GM19438 (cell line): ENCODE results near the gene AFMID.
"Not testable (repeated sequence)": the region's sequence is repeated elsewhere in the genome, so short reads cannot be mapped to it uniquely, and the experiment has no call there.

Experiments
- ATAC-seq: cut with Tn5 transposase; IDR thresholded peaks from one replicate; pipeline ENCODE4 v1.9.1; 2021; ENCODE audit warnings: low read depth; ENCODE audit not compliant: unreplicated experiment

AFMID gene

GRCh38 chr17:78186692-78187595 is at the start of gene AFMID, which contains the start of gene TK1:
TSS of gene AFMID (plus strand) at chr17:78187362. CDS start at chr17:78187371, 9 bp downstream.
TSS of gene TK1 (minus strand) at chr17:78187052. CDS start at chr17:78186994, 58 bp downstream.
- peak; percentile 83 for ATAC-seq

- ATAC-seq = no peak
Observed at GRCh38 chr17:78137392-78138203, 49.6 kb upstream of the AFMID start.

- ATAC-seq = no peak
Observed at GRCh38 chr17:78138204-78139060, 48.7 kb upstream of the AFMID start.

GRCh38 chr17:78139861-78140168 is 47.3 kb upstream of the AFMID start:
- ATAC-seq = not testable (repeated sequence)

GRCh38 chr17:78140169-78141051 is 46.8 kb upstream of the AFMID start:
- peak; percentile 66 for ATAC-seq

GRCh38 chr17:78141437-78142118 is 45.6 kb upstream of the AFMID start:
- no peak for ATAC-seq

GRCh38 chr17:78142119-78142861 is 44.9 kb upstream of the AFMID start:
- ATAC-seq = no peak

- ATAC-seq = no peak
Observed at GRCh38 chr17:78143214-78144146, 43.7 kb upstream of the AFMID start.

GRCh38 chr17:78144147-78144719 is 42.9 kb upstream of the AFMID start:
- no peak for ATAC-seq

- ATAC-seq = no peak
Observed at GRCh38 chr17:78144736-78145641, 42.2 kb upstream of the AFMID start.

- no peak for ATAC-seq
Observed at GRCh38 chr17:78146471-78146869, 40.7 kb upstream of the AFMID start.

GRCh38 chr17:78146881-78147280 is 40.3 kb upstream of the AFMID start:
- ATAC-seq = no peak

GRCh38 chr17:78147315-78147998 is 39.7 kb upstream of the AFMID start:
- no peak for ATAC-seq

GRCh38 chr17:78148286-78149016 is 38.7 kb upstream of the AFMID start:
- no peak for ATAC-seq

- no peak for ATAC-seq
Observed at GRCh38 chr17:78151514-78152008, 35.6 kb upstream of the AFMID start.
